B cell (primary cell): Measurements from ENCODE around the gene LRP1. TPM values are rescaled to one million over a fixed set of nuclear protein-coding genes. Genes with fewer than 3 reads are reported as not detected.

Experiments
- ATAC-seq: fragments of 200-7000 bp; cut with Tn5 transposase; one replicate; pipeline ENCODE4 v1.10.0; 2021; ENCODE audit warnings: low read depth, mild to moderate bottlenecking, moderate number of reproducible peaks, moderate library complexity
- CTCF ChIA-PET: fragments of 350-600 bp; sonication (Branson Sonifier 250); formaldehyde crosslinking; loops from one replicate; lab custom pipeline; 2021; ENCODE audit warnings: antibody characterized with exemption, inconsistent platforms; lab: Charles Lee
- POLR2A ChIA-PET: fragments of 350-600 bp; sonication (Branson Sonifier 250); formaldehyde crosslinking; loops from one replicate; lab custom pipeline; 2021; ENCODE audit warnings: antibody characterized with exemption; lab: Charles Lee
- DNase-seq: peaks from one replicate; pipeline ENCODE4 v3.0.0; 2013
- H2AFZ ChIP-seq: 2 replicates; pipeline ENCODE4 v1.6.1; 2012; ENCODE audit warnings: mild to moderate bottlenecking, low read depth, low read length; ENCODE audit not compliant: insufficient read depth, poor library complexity, severe bottlenecking
- H3K27ac ChIP-seq, 2 donors: 1 replicate in 1 of 2; 2 replicates in 1 of 2; pipeline ENCODE4 v1.5.1; 2012 to 2013; ENCODE audit warnings: low read length in 2 of 2, mild to moderate bottlenecking in 2 of 2, moderate library complexity in 1 of 2
- H3K27me3 ChIP-seq, 4 experiments: fragments of 200-600 bp in 1 of 4; sonication (generic) in 1 of 4; replicated peaks in 1 of 4; 1 replicate in 2 of 4; 2 replicates in 2 of 4; pipeline versions ENCODE4 v1.6.1 to v1.7.0; 2013 to 2016; ENCODE audit warnings: low read length in 3 of 4, mild to moderate bottlenecking in 2 of 4, mixed read lengths in 1 of 4, moderate library complexity in 1 of 4; ENCODE audit not compliant: insufficient read depth in 4 of 4, control insufficient read depth in 3 of 4; ENCODE audit errors: control extremely low read depth in 1 of 4
- H3K36me3 ChIP-seq, 2 experiments: replicated peaks in 1 of 2; 1 replicate in 1 of 2; 2 replicates in 1 of 2; pipeline versions ENCODE4 v1.6.1 to v1.7.1; 2013; ENCODE audit warnings: low read length in 1 of 2; ENCODE audit not compliant: insufficient read depth in 2 of 2, control insufficient read depth in 1 of 2; ENCODE audit errors: control extremely low read depth in 1 of 2, extremely low read depth in 1 of 2
- H3K4me1 ChIP-seq, 2 donors: fragments of 200-600 bp in 1 of 2; sonication (generic) in 1 of 2; 1 replicate in 1 of 2; 2 replicates in 1 of 2; pipeline versions ENCODE4 v1.5.1 to v1.6.1; 2013 to 2017; ENCODE audit warnings: low read length in 2 of 2; ENCODE audit not compliant: control insufficient read depth in 2 of 2, insufficient read depth in 2 of 2
- H3K4me2 ChIP-seq: replicated peaks from 2 replicates; pipeline ENCODE3; 2012; ENCODE audit warnings: mild to moderate bottlenecking, low read depth, low read length; ENCODE audit not compliant: poor library complexity, severe bottlenecking
- H3K4me3 ChIP-seq, 5 experiments: fragments of 200-600 bp in 1 of 5; sonication (generic) in 1 of 5; 1 replicate in 3 of 5; 2 replicates in 2 of 5; pipeline versions ENCODE4 v1.5.1 to v1.7.0; 2011 to 2016; ENCODE audit warnings: low read length in 4 of 5, mild to moderate bottlenecking in 4 of 5, low read depth in 2 of 5, control low read depth in 1 of 5, moderate library complexity in 1 of 5; ENCODE audit not compliant: insufficient read depth in 1 of 5; ENCODE audit errors: control extremely low read depth in 1 of 5, extremely low read depth in 1 of 5
- H3K79me2 ChIP-seq: fragments of 200-600 bp; sonication (generic); one replicate; pipeline ENCODE4 v1.6.0; 2016; ENCODE audit warnings: low read length; ENCODE audit not compliant: control insufficient read depth, insufficient read depth
- H3K9ac ChIP-seq: fragments of 200-600 bp; sonication (generic); 2 replicates; pipeline ENCODE4 v1.6.1; 2017; ENCODE audit warnings: mild to moderate bottlenecking, low read length, moderate library complexity
- H3K9me3 ChIP-seq, 3 donors: one replicate each; pipeline versions ENCODE4 v1.6.1 to v1.7.1; 2013; ENCODE audit warnings: low read length in 2 of 3; ENCODE audit not compliant: control insufficient read depth in 2 of 3, insufficient read depth in 1 of 3; ENCODE audit errors: control extremely low read depth in 1 of 3
- H4K20me1 ChIP-seq: 2 replicates; pipeline ENCODE4 v1.6.0; 2012; ENCODE audit warnings: mild to moderate bottlenecking, low read length; ENCODE audit not compliant: insufficient read depth, control insufficient read depth, poor library complexity, severe bottlenecking
- H3K27ac Mint-ChIP-seq: one replicate; pipeline ENCODE4 v1.8.0; 2021; ENCODE audit warnings: mixed read lengths
- H3K27me3 Mint-ChIP-seq: one replicate; pipeline ENCODE4 v1.8.0; 2021; ENCODE audit warnings: mixed read lengths
- H3K4me1 Mint-ChIP-seq: one replicate; pipeline ENCODE4 v1.8.0; 2021; ENCODE audit warnings: mixed read lengths
- H3K4me3 Mint-ChIP-seq: one replicate; pipeline ENCODE4 v1.8.0; 2021; ENCODE audit warnings: mixed read lengths
- H3K9me3 Mint-ChIP-seq: one replicate; pipeline ENCODE4 v1.8.0; 2022; ENCODE audit warnings: mixed read lengths; ENCODE audit not compliant: insufficient read depth
- EZH2 ChIP-seq: IDR thresholded peaks from 2 replicates; pipeline ENCODE4 v1.6.1; 2012; ENCODE audit warnings: borderline replicate concordance, low read depth, mild to moderate bottlenecking, moderate library complexity, low read length; ENCODE audit not compliant: insufficient read depth, poor library complexity, severe bottlenecking
- WGBS: methylation state at CpG from one replicate; pipeline ENCODE4 v1.1.5; 2013; ENCODE audit warnings: missing lambda C conversion rate; ENCODE audit not compliant: insufficient coverage; 5-methylcytosine and 5-hydroxymethylcytosine counted together
- intact Hi-C: fragments of 100-400 bp; cut with micrococcal nuclease; formaldehyde crosslinking; loops from one replicate; pipeline ENCODE4 v1.10.0; 2022
- polyA plus RNA-seq: library from polyadenylated mRNA; depleted of rRNA; stranded (reverse); fragments of >200 nt; gene quantifications from 2 replicates; pipeline ENCODE4 v1.2.3, GENCODE V29; 2012
- total RNA-seq, 2 donors: library from RNA; stranded (reverse); fragments of 120-200 nt in 1 of 2; gene quantifications; 1 replicate in 1 of 2; 2 replicates in 1 of 2; pipeline versions ENCODE4 v1.2.3 to v1.2.4, GENCODE V29; 2013 to 2022
- TF ChIP-seq, protein P1 (sequence below): fragments of 200-600 bp; IDR thresholded peaks from one replicate; pipeline ENCODE4 v1.8.0; 2022; ENCODE audit warnings: antibody characterized with exemption, mild to moderate bottlenecking

Gene LRP1
- total and polyA plus RNA-seq, 2 donors (not counting 1 experiment from before 2014, with no cell fraction given): 2.0 to 4.1 TPM

DNA sequence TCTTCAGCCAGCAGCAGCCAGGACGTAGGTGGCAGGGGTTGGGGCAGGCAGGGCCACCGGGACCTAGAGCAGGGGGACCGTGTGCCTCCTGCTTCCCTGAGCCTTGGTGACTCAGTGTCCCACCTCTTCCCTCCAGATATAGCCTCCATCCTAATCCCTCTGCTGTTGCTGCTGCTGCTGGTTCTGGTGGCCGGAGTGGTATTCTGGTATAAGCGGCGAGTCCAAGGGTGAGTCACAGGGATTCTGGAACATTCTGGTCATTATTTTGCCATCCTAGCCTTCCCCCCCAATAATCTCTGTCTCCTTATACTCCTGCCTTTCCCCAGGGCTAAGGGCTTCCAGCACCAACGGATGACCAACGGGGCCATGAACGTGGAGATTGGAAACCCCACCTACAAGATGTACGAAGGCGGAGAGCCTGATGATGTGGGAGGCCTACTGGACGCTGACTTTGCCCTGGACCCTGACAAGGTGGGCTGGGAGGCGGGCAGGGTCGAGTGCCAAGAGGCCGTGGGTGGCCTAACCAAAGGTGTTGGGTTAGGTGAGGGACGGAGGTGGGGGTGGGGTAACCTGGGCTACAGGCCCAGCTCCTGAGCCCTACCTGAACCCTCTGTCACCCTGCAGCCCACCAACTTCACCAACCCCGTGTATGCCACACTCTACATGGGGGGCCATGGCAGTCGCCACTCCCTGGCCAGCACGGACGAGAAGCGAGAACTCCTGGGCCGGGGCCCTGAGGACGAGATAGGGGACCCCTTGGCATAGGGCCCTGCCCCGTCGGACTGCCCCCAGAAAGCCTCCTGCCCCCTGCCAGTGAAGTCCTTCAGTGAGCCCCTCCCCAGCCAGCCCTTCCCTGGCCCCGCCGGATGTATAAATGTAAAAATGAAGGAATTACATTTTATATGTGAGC is 83.8 kb downstream of the LRP1 start:
- no peak overlapping the region for H3K27ac ChIP-seq
- H2AFZ ChIP-seq: no peak overlapping the region
- H3K9ac ChIP-seq: no peak overlapping the region
- ATAC-seq (no peak), DNase-seq (peak; percentile 22)
- Mint-ChIP-seq H3K27me3 (peaks cover 14% of the 10 kb centered on the region), H3K9me3 (no peaks in the 10 kb centered on the region), H3K27ac (no peak overlapping the region), H3K4me3 (no peak overlapping the region), H3K4me1 (peaks cover 32% of the 10 kb centered on the region)
- no peaks in the 10 kb centered on the region for H4K20me1 ChIP-seq
- no peak overlapping the region for H3K4me3 ChIP-seq
- no peaks in the 10 kb centered on the region for H3K79me2 ChIP-seq
- POLR2A ChIA-PET: interaction anchor here (5.6 kb wide), 1 partner anchor 28 kb away, joined by 110 read pairs; a partner anchor contains a TSS
- CTCF ChIA-PET: interaction anchor here (8.8 kb wide), 1 partner anchor 25 kb away, joined by 838 read pairs; the partner anchor contains the start of genes SHMT2 and STAC3
- peaks cover 31 to 37% of the 10 kb centered on the region in 2 donors for H3K4me1 ChIP-seq
- intact Hi-C loops: no loop called here
- no peaks in the 10 kb centered on the region for H3K36me3 ChIP-seq
- peaks cover 0 to 40% (median 11%) of the 10 kb centered on the region in 4 experiments for H3K27me3 ChIP-seq
- no peak for TF ChIP-seq EZH2
- TF ChIP-seq, protein P1, sequence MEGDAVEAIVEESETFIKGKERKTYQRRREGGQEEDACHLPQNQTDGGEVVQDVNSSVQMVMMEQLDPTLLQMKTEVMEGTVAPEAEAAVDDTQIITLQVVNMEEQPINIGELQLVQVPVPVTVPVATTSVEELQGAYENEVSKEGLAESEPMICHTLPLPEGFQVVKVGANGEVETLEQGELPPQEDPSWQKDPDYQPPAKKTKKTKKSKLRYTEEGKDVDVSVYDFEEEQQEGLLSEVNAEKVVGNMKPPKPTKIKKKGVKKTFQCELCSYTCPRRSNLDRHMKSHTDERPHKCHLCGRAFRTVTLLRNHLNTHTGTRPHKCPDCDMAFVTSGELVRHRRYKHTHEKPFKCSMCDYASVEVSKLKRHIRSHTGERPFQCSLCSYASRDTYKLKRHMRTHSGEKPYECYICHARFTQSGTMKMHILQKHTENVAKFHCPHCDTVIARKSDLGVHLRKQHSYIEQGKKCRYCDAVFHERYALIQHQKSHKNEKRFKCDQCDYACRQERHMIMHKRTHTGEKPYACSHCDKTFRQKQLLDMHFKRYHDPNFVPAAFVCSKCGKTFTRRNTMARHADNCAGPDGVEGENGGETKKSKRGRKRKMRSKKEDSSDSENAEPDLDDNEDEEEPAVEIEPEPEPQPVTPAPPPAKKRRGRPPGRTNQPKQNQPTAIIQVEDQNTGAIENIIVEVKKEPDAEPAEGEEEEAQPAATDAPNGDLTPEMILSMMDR: no peak
- peaks cover 0 to 2% (median 0%) of the 10 kb centered on the region in 3 donors for H3K9me3 ChIP-seq
- WGBS: 93% methylated on average over 17 of the region's 27 CpGs
- H3K4me2 ChIP-seq: no peak overlapping the region

DNA sequence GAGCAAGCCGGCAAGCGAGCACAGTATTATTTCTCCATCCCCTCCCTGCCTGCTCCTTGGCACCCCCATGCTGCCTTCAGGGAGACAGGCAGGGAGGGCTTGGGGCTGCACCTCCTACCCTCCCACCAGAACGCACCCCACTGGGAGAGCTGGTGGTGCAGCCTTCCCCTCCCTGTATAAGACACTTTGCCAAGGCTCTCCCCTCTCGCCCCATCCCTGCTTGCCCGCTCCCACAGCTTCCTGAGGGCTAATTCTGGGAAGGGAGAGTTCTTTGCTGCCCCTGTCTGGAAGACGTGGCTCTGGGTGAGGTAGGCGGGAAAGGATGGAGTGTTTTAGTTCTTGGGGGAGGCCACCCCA is 84.4 kb downstream of the LRP1 start:
- H3K9ac ChIP-seq: no peak overlapping the region
- ChIA-PET CTCF (interaction anchor here (0.6 to 8.8 kb wide), 12 partner anchors 24 to 246 kb away, joined by 3 to 838 read pairs (median 8); partner anchors contain the start of genes INHBE, LRP1, SHMT2 and STAC3), POLR2A (interaction anchor here (5.6 kb wide), 1 partner anchor 27 kb away, joined by 110 read pairs; a partner anchor contains a TSS)
- peaks cover 38% of the 10 kb centered on the region for H3K4me1 Mint-ChIP-seq
- peaks cover 19% of the 10 kb centered on the region for H3K27me3 Mint-ChIP-seq
- no peak for ATAC-seq
- H3K4me1 ChIP-seq: peaks cover 37 to 44% of the 10 kb centered on the region in 2 donors
- H3K4me2 ChIP-seq: peak overlapping the region; percentile 94
- no peak overlapping the region for H2AFZ ChIP-seq
- peaks cover 4% of the 10 kb centered on the region for H4K20me1 ChIP-seq
- no peak overlapping the region for H3K27ac Mint-ChIP-seq
- TF ChIP-seq EZH2: no peak
- TF ChIP-seq, protein P1: no peak
- no peak overlapping the region for H3K27ac ChIP-seq
- DNase-seq: no peak
- H3K27me3 ChIP-seq: peaks cover 0 to 46% (median 15%) of the 10 kb centered on the region in 4 experiments
- H3K9me3 Mint-ChIP-seq: no peaks in the 10 kb centered on the region
- H3K36me3 ChIP-seq: no peaks in the 10 kb centered on the region
- H3K9me3 ChIP-seq: peaks cover 0 to 8% (median 0%) of the 10 kb centered on the region in 3 donors
- H3K79me2 ChIP-seq: no peaks in the 10 kb centered on the region
- H3K4me3 Mint-ChIP-seq: no peak overlapping the region
- H3K4me3 ChIP-seq: no peak overlapping the region
- intact Hi-C loops: loop anchor here (1.0 kb wide), 1 partner anchor 31 kb away; no protein-coding TSS in a partner anchor
- WGBS: 100% methylated on average over 2 of the region's 7 CpGs
